ENCODE data around the gene FCN2.

FCN2 gene

DNA sequence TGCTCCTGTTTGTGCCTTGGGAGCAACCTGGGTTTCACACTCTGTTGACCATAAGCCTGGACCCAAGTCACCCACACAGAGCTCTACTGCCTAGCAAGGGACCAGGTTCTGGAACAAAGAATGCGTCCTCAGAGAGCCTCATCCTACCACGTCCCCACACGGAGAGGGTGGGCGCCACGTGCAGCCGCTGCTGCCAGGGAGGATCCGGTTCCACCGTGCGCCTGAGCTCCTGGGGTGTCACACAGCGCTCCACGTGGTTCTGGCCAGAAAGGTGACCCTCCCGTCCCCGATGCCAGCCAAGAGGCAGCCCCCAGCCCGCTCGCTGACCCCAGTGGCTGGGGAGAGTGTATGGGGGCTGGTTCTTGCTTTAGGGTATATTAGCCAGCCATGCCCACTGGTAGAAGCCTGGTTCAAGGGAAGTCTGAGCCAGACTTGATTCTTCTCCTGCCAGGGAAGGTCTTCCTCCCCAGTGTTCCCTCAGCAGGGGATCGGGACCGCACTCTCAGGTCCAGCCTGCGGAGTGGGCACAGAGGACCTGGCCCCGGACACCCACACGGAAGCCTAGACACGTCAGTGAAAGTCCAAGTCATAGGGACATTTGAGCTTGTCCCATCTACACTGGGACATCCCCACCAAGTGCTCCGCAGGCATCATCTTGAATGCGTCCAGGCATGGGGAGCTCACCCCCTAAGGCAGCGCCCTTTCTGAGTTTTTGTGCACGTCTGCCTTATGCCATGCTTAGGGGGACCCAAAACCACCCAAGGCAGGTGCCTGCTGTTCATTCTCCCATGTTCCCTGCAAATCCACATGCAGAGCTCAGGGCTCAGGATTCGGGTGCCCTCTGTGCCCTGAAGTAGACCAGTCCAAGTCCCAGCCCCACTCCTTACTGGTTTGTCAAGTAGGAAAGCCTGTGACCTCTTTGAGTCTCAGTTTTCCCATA lies 34.7 kb downstream of the FCN2 start:
- Histone ChIP-seq H3K9me3 (ENCODE audit: control insufficient read depth, insufficient read depth, low read depth, low read length) (0 out of 2 replicates have a peak, but pooled peaks cover 3% of the 10 kb centered on the region), H3K27ac (ENCODE audit: low read depth, low read length) (no peak overlapping the region), H3K4me3 (ENCODE audit: low read depth, low read length) (no peak overlapping the region), H3K4me1 (ENCODE audit: control insufficient read depth, insufficient read depth, low read length) (no peaks in the 10 kb centered on the region), H3K27me3 (ENCODE audit: control insufficient read depth, insufficient read depth, low read length) (no peaks in the 10 kb centered on the region), H3K9ac (ENCODE audit: low read length) (no peak overlapping the region), H3K36me3 (ENCODE audit: control insufficient read depth, insufficient read depth, low read length) (no peaks in the 10 kb centered on the region)

GRCh38 chr9:134916161-134916665 lies 35.6 kb downstream of the FCN2 start:
- no peak overlapping the region for H3K4me3 ChIP-seq (ENCODE audit: low read depth, low read length)

GRCh38 chr9:134917431-134918373 lies 37.1 kb downstream of the FCN2 start, which contains the start of gene FCN1:
Gene FCN1 (minus strand): TSS chr9:134917912. CDS start chr9:134917871, 41 bp downstream.
- Histone ChIP-seq H3K36me3 (ENCODE audit: control insufficient read depth, insufficient read depth, low read length) (no peaks in the 10 kb centered on the region), H3K9ac (ENCODE audit: low read length) (no peak within 1 kb of the TSS), H3K4me3 (ENCODE audit: low read depth, low read length) (no peak within 1 kb of the TSS), H3K27me3 (ENCODE audit: control insufficient read depth, insufficient read depth, low read length) (no peaks in the 10 kb centered on the region), H3K4me1 (ENCODE audit: control insufficient read depth, insufficient read depth, low read length) (no peaks in the 10 kb centered on the region), H3K27ac (ENCODE audit: low read depth, low read length) (no peak within 1 kb of the TSS), H3K9me3 (ENCODE audit: control insufficient read depth, insufficient read depth, low read depth, low read length) (0 out of 2 replicates have a peak, but pooled peaks cover 3% of the 10 kb centered on the region)

More at GRCh38 chr9:134916161-134916665, 35.6 kb downstream of the FCN2 start:
- no peaks in the 10 kb centered on the region for H3K27me3 ChIP-seq (ENCODE audit: control insufficient read depth, insufficient read depth, low read length)
- H3K36me3 ChIP-seq (ENCODE audit: control insufficient read depth, insufficient read depth, low read length) = no peaks in the 10 kb centered on the region
- no peak overlapping the region for H3K9ac ChIP-seq (ENCODE audit: low read length)
- H3K9me3 ChIP-seq (ENCODE audit: control insufficient read depth, insufficient read depth, low read depth, low read length) = 0 out of 2 replicates have a peak, but pooled peaks cover 3% of the 10 kb centered on the region
- no peak overlapping the region for H3K27ac ChIP-seq (ENCODE audit: low read depth, low read length)
- H3K4me1 ChIP-seq (ENCODE audit: control insufficient read depth, insufficient read depth, low read length) = no peaks in the 10 kb centered on the region

DNA sequence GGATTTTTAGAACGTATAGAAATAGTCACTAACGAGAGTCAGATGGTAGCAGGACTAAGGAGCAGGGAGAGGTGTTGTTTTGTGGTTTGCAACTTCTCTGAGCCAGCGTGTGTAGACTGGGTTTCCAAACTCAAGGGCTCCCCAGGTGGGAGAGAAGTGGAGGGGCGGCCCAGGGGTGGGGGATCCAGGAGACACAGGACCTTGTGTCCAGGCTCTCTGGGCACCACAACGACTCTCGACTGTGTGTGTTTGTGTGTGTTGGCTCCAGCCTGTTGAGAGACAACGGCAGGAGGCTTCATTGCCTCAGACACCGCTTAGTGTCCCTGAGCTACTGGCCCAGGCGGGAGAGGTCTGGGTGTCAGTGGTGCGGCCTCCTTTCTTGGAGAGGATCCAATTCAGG lies 38.0 kb downstream of the FCN2 start:
- no peaks in the 10 kb centered on the region for H3K27me3 ChIP-seq (ENCODE audit: control insufficient read depth, insufficient read depth, low read length)
- 0 out of 2 replicates have a peak, but pooled peaks cover 3% of the 10 kb centered on the region for H3K9me3 ChIP-seq (ENCODE audit: control insufficient read depth, insufficient read depth, low read depth, low read length)
- no peaks in the 10 kb centered on the region for H3K4me1 ChIP-seq (ENCODE audit: control insufficient read depth, insufficient read depth, low read length)
- H3K4me3 ChIP-seq (ENCODE audit: low read depth, low read length) = no peak overlapping the region
- no peak overlapping the region for H3K27ac ChIP-seq (ENCODE audit: low read depth, low read length)
- H3K9ac ChIP-seq (ENCODE audit: low read length) = no peak overlapping the region
- H3K36me3 ChIP-seq (ENCODE audit: control insufficient read depth, insufficient read depth, low read length) = no peaks in the 10 kb centered on the region

DNA sequence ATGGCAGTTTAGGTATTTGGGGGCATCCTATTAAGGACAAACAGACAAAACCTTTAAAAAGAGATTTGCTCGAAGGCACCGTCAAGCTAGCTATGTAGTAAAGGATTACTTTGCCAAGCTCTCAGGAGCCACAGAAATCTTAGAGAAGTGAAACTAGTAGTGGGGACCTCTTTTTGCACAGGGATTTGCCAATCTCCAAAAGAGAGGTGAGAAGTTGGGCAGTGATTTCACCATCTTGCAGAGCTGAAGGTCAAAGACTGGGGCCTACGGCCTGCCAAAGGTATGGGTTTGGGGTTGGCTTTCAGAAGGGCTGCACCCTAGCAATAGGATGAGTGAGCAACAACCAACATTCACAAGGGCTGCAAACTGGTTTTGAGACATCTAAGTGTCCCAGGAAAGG lies 38.7 kb downstream of the FCN2 start:
- Histone ChIP-seq H3K9me3 (ENCODE audit: control insufficient read depth, insufficient read depth, low read depth, low read length) (0 out of 2 replicates have a peak, but pooled peaks cover 3% of the 10 kb centered on the region), H3K4me1 (ENCODE audit: control insufficient read depth, insufficient read depth, low read length) (no peaks in the 10 kb centered on the region), H3K4me3 (ENCODE audit: low read depth, low read length) (no peak overlapping the region), H3K9ac (ENCODE audit: low read length) (no peak overlapping the region), H3K27ac (ENCODE audit: low read depth, low read length) (no peak overlapping the region), H3K36me3 (ENCODE audit: control insufficient read depth, insufficient read depth, low read length) (no peaks in the 10 kb centered on the region), H3K27me3 (ENCODE audit: control insufficient read depth, insufficient read depth, low read length) (no peaks in the 10 kb centered on the region)

DNA sequence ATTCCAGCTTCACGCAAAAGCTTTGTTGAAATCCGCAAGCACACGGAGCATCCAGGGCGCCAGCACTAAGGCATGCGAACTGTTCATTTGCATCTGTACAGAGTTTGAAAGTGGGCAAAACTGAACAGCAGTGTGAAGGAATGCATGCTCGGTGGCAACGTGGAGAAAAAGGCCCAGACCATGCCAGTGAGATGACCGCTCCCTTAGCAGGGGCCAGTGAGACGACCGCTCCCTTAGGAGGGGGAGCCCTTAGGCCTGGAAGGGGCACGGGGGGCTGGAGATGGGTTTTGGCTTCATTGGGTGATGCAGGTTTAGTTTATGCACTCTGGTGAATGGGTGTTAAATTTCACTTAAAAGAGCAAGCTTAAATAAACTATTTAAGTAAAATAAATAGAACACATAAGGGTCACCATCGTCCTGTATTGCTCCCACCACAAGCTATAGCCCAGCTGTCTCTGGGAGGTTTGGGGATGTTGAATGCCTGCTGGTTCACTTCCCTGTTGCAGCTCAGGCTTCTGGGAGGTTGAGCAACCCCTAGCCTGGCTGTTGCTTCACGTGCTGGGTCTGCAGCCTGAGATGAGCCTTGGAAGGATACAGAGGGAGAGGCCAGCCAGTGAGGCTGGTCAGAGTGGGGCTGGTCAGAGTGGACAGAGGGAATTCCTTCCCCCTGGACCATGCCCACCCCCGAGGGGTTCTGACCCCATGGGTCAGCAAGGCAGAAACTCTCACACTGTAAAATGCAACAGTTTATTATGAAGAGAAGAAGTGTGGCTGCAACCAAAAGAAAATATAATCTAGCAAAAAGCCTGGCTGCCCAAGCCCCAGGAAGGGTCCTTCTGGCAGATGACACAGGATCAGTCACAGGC lies 41.7 kb downstream of the FCN2 start:
- Histone ChIP-seq H3K4me3 (ENCODE audit: low read depth, low read length) (no peak overlapping the region), H3K27me3 (ENCODE audit: control insufficient read depth, insufficient read depth, low read length) (no peaks in the 10 kb centered on the region), H3K36me3 (ENCODE audit: control insufficient read depth, insufficient read depth, low read length) (no peaks in the 10 kb centered on the region), H3K9ac (ENCODE audit: low read length) (no peak overlapping the region), H3K27ac (ENCODE audit: low read depth, low read length) (no peak overlapping the region), H3K4me1 (ENCODE audit: control insufficient read depth, insufficient read depth, low read length) (no peaks in the 10 kb centered on the region), H3K9me3 (ENCODE audit: control insufficient read depth, insufficient read depth, low read depth, low read length) (0 out of 2 replicates have a peak, but pooled peaks cover 3% of the 10 kb centered on the region)

GRCh38 chr9:134922932-134923240 lies 42.3 kb downstream of the FCN2 start:
- Histone ChIP-seq H3K36me3 (ENCODE audit: control insufficient read depth, insufficient read depth, low read length) (no peaks in the 10 kb centered on the region), H3K27me3 (ENCODE audit: control insufficient read depth, insufficient read depth, low read length) (no peaks in the 10 kb centered on the region), H3K9ac (ENCODE audit: low read length) (no peak overlapping the region), H3K4me3 (ENCODE audit: low read depth, low read length) (no peak overlapping the region), H3K9me3 (ENCODE audit: control insufficient read depth, insufficient read depth, low read depth, low read length) (0 out of 2 replicates have a peak, but pooled peaks cover 3% of the 10 kb centered on the region), H3K4me1 (ENCODE audit: control insufficient read depth, insufficient read depth, low read length) (no peaks in the 10 kb centered on the region), H3K27ac (ENCODE audit: low read depth, low read length) (no peak overlapping the region)

- Histone ChIP-seq H3K27me3 (ENCODE audit: control insufficient read depth, insufficient read depth, low read length) (no peaks in the 10 kb centered on the region), H3K4me1 (ENCODE audit: control insufficient read depth, insufficient read depth, low read length) (no peaks in the 10 kb centered on the region), H3K9me3 (ENCODE audit: control insufficient read depth, insufficient read depth, low read depth, low read length) (0 out of 2 replicates have a peak, but pooled peaks cover 3% of the 10 kb centered on the region), H3K27ac (ENCODE audit: low read depth, low read length) (no peak overlapping the region), H3K36me3 (ENCODE audit: control insufficient read depth, insufficient read depth, low read length) (no peaks in the 10 kb centered on the region), H3K4me3 (ENCODE audit: low read depth, low read length) (no peak overlapping the region), H3K9ac (ENCODE audit: low read length) (no peak overlapping the region)
Observed at GRCh38 chr9:134923466-134923865, 42.9 kb downstream of the FCN2 start.

DNA sequence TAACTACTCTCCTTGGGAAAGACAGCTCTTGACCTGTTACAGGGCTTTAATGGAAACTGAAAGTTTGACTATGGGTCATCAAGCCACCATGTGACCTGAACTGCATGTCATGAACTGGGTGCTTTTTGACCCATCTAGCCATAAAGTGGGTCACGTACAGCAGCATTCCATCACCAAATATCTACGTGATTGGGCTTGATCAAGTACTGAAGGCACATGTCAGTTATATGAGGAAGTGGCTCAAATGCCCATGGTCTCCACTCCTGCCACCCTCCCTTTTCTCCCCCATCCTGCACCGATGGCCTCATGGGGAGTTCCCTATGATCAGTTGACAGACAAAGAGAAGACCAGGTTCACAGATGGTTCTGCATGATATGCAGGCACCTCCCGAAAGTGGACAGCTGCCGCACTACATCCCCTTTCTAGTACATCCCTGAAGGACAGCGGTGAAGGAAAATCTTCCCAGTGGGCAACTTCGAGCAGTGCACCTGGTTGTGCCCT lies 44.5 kb downstream of the FCN2 start:
- Histone ChIP-seq H3K27me3 (ENCODE audit: control insufficient read depth, insufficient read depth, low read length) (no peaks in the 10 kb centered on the region), H3K36me3 (ENCODE audit: control insufficient read depth, insufficient read depth, low read length) (no peaks in the 10 kb centered on the region), H3K9ac (ENCODE audit: low read length) (no peak overlapping the region), H3K9me3 (ENCODE audit: control insufficient read depth, insufficient read depth, low read depth, low read length) (no peaks in the 10 kb centered on the region), H3K4me1 (ENCODE audit: control insufficient read depth, insufficient read depth, low read length) (no peaks in the 10 kb centered on the region), H3K27ac (ENCODE audit: low read depth, low read length) (no peak overlapping the region), H3K4me3 (ENCODE audit: low read depth, low read length) (no peak overlapping the region)
